Stimulated activated CD8-positive, alpha-beta memory T cell treated with anti-CD3 and anti-CD28 coated beads, Interleukin-4, amount 100 ng/mL, for 4 hours (primary cell): Measurements from ENCODE around the gene ERVFRD-1.
A peak's percentile ranks its signal among the peaks of the same experiment; 100 is the strongest.

ENCODE experiments used
- DNase-seq, 2 donors: peaks; one replicate each; pipeline ENCODE4 v3.0.0-alpha.2; 2020; ENCODE audit warnings: low read depth in 2 of 2, low spot score in 1 of 2

Gene ERVFRD-1

GRCh38 chr6:11110921-11111768 is at the start of gene ERVFRD-1:
TSS of gene ERVFRD-1 (minus strand) at chr6:11111725. CDS start at chr6:11105310, 6,415 bp downstream.
- no peak for DNase-seq

GRCh38 chr6:11160199-11160598 is 48.7 kb upstream of the ERVFRD-1 start:
- no peak for DNase-seq

GRCh38 chr6:11155589-11155988 is 44.1 kb upstream of the ERVFRD-1 start:
- no peak for DNase-seq

GRCh38 chr6:11153447-11153846 is 41.9 kb upstream of the ERVFRD-1 start:
- DNase-seq, result no peak

- DNase-seq, result no peak
These were observed 41.1 kb upstream of the ERVFRD-1 start for GRCh38 chr6:11152581-11152980.

- DNase-seq, result no peak
These were observed 40.0 kb upstream of the ERVFRD-1 start for GRCh38 chr6:11151488-11151887.

GRCh38 chr6:11149551-11149950 is 38.0 kb upstream of the ERVFRD-1 start:
- DNase-seq, result no peak

GRCh38 chr6:11146117-11146826 is 34.7 kb upstream of the ERVFRD-1 start:
- no peak for DNase-seq

GRCh38 chr6:11144393-11144851 is 32.9 kb upstream of the ERVFRD-1 start:
- DNase-seq, result peak; percentile 30 to 42

- DNase-seq, result no peak
These were observed 32.2 kb upstream of the ERVFRD-1 start for GRCh38 chr6:11143394-11144371.

- DNase-seq, result no peak
These were observed 30.9 kb upstream of the ERVFRD-1 start for GRCh38 chr6:11142296-11143027.

- DNase-seq, result no peak
These were observed 29.8 kb upstream of the ERVFRD-1 start for GRCh38 chr6:11141295-11141694.

- no peak for DNase-seq
These were observed 28.5 kb upstream of the ERVFRD-1 start for GRCh38 chr6:11140056-11140455.

- DNase-seq, result no peak
These were observed 27.8 kb upstream of the ERVFRD-1 start for GRCh38 chr6:11139051-11139960.

- DNase-seq, result no peak
These were observed 25.3 kb upstream of the ERVFRD-1 start for GRCh38 chr6:11136809-11137208.

GRCh38 chr6:11133281-11133680 is 21.8 kb upstream of the ERVFRD-1 start:
- no peak for DNase-seq

- no peak for DNase-seq
These were observed 20.8 kb upstream of the ERVFRD-1 start for GRCh38 chr6:11132194-11132888.

GRCh38 chr6:11130605-11131004 is 19.1 kb upstream of the ERVFRD-1 start:
- no peak for DNase-seq
